ENCODE data around the gene ATP5MC2. TPM values are rescaled to one million over a fixed set of nuclear protein-coding genes. Genes with fewer than 3 reads are reported as not detected.
A peak's percentile ranks its signal among the peaks of the same experiment; 100 is the strongest.

The ATP5MC2 gene
- total RNA-seq, 1 donor from 2014 or later = 264 TPM

DNA sequence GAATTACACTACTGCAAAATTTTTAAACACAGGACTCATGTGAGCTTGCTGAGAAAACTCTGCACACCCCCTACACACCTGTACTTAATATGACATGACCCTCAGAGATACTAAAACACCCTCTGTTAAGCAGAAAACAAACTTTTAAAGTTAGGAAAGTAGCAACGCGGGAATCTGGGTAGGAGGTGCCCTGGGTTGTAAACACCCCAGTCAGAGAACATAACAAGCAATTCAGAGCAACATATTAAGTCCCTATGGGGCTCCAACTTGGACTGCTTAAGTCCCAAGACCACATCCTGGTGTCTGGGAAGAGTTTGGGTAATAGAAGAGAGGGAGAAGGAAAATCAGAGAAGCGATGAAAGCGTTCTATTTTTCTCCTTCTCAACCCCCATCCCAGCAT, 50.9 kb downstream of the ATP5MC2 start:
- TF ChIP-seq CTCF (IDR thresholded peaks at IDR 0.05) = no peak
- H3K27ac ChIP-seq = peak overlapping the region; percentile 91
- no peak for ATAC-seq
- intact Hi-C loops (cut with DNase I) = no loop called here
- no peaks in the 10 kb centered on the region for H3K36me3 ChIP-seq
- no peaks in the 10 kb centered on the region for H3K27me3 ChIP-seq (ENCODE audit: low read depth)
- peak overlapping the region; percentile 67 for H3K4me3 ChIP-seq
- DNase-seq = no peak
- peaks cover 41% of the 10 kb centered on the region for H3K4me1 ChIP-seq
- no peaks in the 10 kb centered on the region for H3K9me3 ChIP-seq

DNA sequence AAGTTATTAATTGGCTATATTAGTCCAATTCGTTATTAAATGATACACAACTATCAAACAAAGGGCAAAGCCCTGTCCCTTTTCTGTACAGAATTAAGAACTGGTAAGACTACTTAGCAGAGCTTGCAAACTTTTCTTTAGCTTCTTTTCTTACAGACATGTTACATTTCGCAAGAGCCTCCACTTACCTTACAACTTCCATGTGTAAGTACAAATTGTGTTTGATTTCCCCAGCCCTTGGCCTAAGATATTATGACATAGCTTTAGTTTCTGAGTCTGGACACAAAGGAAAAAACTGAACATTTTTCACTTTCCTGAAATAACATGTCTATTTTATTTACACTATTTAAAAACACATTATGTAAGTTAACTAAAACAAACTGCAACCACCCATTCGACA, 51.4 kb downstream of the ATP5MC2 start:
- intact Hi-C loops (cut with DNase I) = no loop called here
- H3K27ac ChIP-seq = peak overlapping the region; percentile 91
- no peak for DNase-seq
- H3K36me3 ChIP-seq = no peaks in the 10 kb centered on the region
- no peak for ATAC-seq
- no peaks in the 10 kb centered on the region for H3K9me3 ChIP-seq
- no peak for TF ChIP-seq CTCF (IDR thresholded peaks at IDR 0.05)
- no peaks in the 10 kb centered on the region for H3K27me3 ChIP-seq (ENCODE audit: low read depth)
- H3K4me3 ChIP-seq = peak overlapping the region; percentile 67
- peaks cover 44% of the 10 kb centered on the region for H3K4me1 ChIP-seq

DNA sequence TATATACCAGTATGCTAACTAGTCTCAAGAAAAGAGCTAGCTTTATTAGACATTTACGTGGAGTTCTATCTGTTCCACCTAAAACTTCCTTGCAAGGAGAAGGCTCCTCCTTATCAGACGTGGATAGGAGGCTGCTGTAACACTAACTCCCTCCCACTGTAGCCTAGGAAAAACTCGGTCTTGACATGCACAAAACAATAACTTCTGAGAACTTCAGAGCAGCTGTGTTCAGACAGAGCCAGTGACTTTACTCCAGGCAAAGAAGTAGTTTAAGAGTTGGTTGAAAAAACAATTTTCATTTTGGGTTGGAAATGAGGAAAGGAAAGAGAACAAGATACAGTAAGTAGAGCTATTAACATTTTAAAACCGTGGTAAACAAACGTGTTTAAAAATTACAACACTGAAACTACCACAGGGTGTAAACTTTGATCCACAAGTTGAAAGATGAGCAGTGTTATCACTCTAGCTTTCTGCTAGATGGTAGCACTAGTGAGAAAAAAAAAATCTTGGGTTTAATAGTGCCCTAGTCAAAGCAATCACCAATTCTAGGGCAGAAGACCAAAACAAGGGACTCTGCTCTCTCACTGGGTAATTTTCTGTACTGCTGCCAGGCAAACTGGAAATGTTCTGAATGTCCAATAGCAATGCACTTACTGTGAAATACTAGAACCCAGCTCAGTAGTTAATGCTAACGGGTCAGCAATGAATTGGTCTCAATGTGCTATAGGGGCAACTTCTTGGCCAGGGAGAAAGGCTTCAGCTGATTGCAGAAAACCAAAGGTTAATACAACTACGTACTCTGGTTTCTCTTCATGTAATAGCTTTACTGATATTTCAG, 52.1 kb downstream of the ATP5MC2 start:
- Histone ChIP-seq H3K36me3 (no peaks in the 10 kb centered on the region), H3K9me3 (no peaks in the 10 kb centered on the region), H3K27me3 (ENCODE audit: low read depth) (no peaks in the 10 kb centered on the region), H3K4me3 (peak overlapping the region; percentile 67), H3K27ac (peak overlapping the region; percentile 91), H3K4me1 (peaks cover 51% of the 10 kb centered on the region)
- intact Hi-C loops (cut with DNase I) = no loop called here
- no peak for TF ChIP-seq CTCF (IDR thresholded peaks at IDR 0.05)
- no peak for ATAC-seq
- no peak for DNase-seq

GRCh38 chr12:53622724-53623123, 53.2 kb downstream of the ATP5MC2 start:
- no peaks in the 10 kb centered on the region for H3K27me3 ChIP-seq (ENCODE audit: low read depth)
- H3K36me3 ChIP-seq = no peaks in the 10 kb centered on the region
- intact Hi-C loops (cut with DNase I) = no loop called here
- no peaks in the 10 kb centered on the region for H3K9me3 ChIP-seq
- H3K27ac ChIP-seq = peak overlapping the region; percentile 91
- H3K4me1 ChIP-seq = peaks cover 61% of the 10 kb centered on the region
- no peak overlapping the region for H3K4me3 ChIP-seq
- DNase-seq = no peak
- no peak for ATAC-seq
- no peak for TF ChIP-seq CTCF (IDR thresholded peaks at IDR 0.05)

DNA sequence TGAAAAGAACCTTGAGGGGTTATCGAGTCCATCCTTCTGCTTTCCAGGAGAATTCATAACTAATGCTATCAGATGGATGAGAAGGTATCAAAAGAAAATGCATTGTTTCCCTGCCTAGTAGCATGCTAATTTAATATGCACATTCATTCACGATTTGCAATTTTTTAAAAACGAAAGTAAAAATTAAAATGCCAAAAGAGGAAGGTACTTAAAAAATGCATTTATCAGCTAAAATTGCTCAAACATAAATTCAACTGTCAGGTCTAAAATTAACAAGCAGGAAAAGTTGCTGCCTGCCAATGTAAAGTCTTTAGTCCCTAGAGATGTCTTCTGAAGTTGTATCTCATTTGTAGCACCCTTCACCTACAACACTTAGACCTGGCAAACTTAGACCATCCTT, 57.6 kb downstream of the ATP5MC2 start:
- Histone ChIP-seq H3K27me3 (ENCODE audit: low read depth) (no peaks in the 10 kb centered on the region), H3K4me1 (peaks cover 70% of the 10 kb centered on the region), H3K9me3 (no peaks in the 10 kb centered on the region), H3K27ac (peak overlapping the region; percentile 50), H3K36me3 (peaks cover 17% of the 10 kb centered on the region), H3K4me3 (peak overlapping the region; percentile 31)
- no peak for TF ChIP-seq CTCF (IDR thresholded peaks at IDR 0.05)
- no peak for ATAC-seq
- intact Hi-C loops (cut with DNase I) = no loop called here
- DNase-seq = no peak
